Large intestine (tissue), 3 donors: Measurements from ENCODE around the gene ASIC3. TPM values are rescaled to one million over a fixed set of nuclear protein-coding genes. Genes with fewer than 3 reads are reported as not detected.
"Not testable (repeated sequence)": the region's sequence is repeated elsewhere in the genome, so short reads cannot be mapped to it uniquely, and the experiment has no call there.

Experiments
- DNase-seq, 2 donors: peaks; one replicate each; pipeline versions ENCODE4 v3.0.0 to v3.0.0-alpha.2; 2013
- H3K27ac ChIP-seq: one replicate; pipeline ENCODE4 v1.5.1; 2013; ENCODE audit warnings: low read length
- H3K27me3 ChIP-seq: 2 replicates; pipeline ENCODE4 v1.6.1; 2013; ENCODE audit warnings: low read length; ENCODE audit not compliant: control insufficient read depth, insufficient read depth
- H3K36me3 ChIP-seq: 2 replicates; pipeline ENCODE4 v1.6.1; 2013; ENCODE audit warnings: low read length; ENCODE audit not compliant: control insufficient read depth, insufficient read depth
- H3K4me1 ChIP-seq: one replicate; pipeline ENCODE4 v1.6.1; 2013; ENCODE audit warnings: low read length; ENCODE audit not compliant: control insufficient read depth, insufficient read depth
- H3K4me3 ChIP-seq: one replicate; pipeline ENCODE4 v1.5.1; 2013; ENCODE audit warnings: low read length
- H3K9me3 ChIP-seq: one replicate; pipeline ENCODE4 v1.6.1; 2013; ENCODE audit warnings: mild to moderate bottlenecking, low read depth, low read length, moderate library complexity; ENCODE audit not compliant: control insufficient read depth
- WGBS: methylation state at CpG from one replicate; pipeline ENCODE4 v1.1.5; 2013; ENCODE audit warnings: low lambda C conversion rate; ENCODE audit not compliant: insufficient coverage; 5-methylcytosine and 5-hydroxymethylcytosine counted together
- polyA plus RNA-seq: library from polyadenylated mRNA; unstranded; fragments of 120-200 nt; gene quantifications from one replicate; pipeline ENCODE4 v1.2.1, GENCODE V29; 2013

Gene ASIC3
- polyA plus RNA-seq, 1 donor: 6.9 TPM

DNA sequence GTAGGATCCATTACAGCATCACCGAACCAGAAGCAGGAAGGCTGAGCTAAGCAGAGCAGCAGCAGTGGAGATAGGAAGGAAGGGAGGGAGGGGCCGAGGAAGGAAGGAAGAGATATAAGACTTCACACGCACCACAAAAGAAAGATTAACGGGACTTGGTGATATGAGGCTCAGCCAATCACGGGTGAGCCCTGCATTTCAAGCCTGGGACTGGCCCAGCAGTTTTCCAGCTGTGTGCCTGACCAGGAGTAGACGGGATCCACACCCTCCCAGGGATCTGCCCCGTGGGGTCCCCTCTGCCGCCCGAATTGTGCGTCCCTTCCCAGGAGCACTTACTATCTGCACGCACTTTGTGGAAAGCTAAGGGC lies 40.2 kb upstream of the ASIC3 start:
- H3K36me3 ChIP-seq: no peaks in the 10 kb centered on the region
- WGBS: no CpG with 5 or more reads among the region's 11 CpGs
- peak overlapping the region; percentile 34 for H3K4me3 ChIP-seq
- H3K9me3 ChIP-seq: peaks cover 6% of the 10 kb centered on the region
- H3K27me3 ChIP-seq: no peaks in the 10 kb centered on the region
- peaks cover 38% of the 10 kb centered on the region for H3K4me1 ChIP-seq
- no peak overlapping the region for H3K27ac ChIP-seq
- no peak for DNase-seq

DNA sequence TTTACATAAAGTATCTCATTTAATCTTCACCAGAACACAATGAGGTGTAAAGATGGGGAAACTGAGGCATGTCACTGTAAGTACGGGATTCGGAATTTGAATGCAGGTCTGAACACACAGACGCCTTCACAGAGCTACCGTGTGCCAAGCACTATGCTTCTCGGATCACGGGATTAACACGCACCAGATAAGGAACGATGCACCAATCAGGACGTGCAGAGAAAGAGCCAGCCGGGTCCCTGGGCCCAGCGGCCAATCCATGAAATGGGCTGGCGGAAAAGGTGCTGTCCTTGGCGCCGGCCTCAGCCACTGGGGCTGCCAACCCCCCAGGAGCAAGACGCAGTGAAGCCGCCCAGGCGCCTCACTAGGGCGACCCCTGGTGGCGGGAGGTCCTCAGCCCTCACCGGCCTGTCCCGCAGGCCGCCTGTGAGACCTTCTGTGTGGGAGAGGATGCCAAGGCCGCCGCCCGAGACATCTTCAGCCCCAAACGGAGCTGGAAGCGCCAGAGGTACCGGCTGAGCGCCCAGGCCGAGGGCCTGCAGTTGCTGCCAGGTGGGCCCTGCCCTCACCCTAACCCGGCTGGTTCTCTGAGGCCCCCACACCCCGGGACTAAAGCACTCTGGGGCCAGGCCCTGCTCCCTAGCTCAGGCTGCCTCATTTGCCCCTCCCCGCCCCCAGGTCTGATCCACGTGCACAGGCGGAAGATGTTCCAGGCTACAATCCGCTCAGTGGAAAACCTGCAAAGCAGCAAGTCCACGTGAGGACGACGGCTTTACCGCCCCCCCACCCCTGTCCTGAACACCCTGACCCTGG lies 39.6 kb upstream of the ASIC3 start:
- peak; percentile 57 to 58 for DNase-seq
- peaks cover 6% of the 10 kb centered on the region for H3K9me3 ChIP-seq
- H3K4me1 ChIP-seq: peaks cover 43% of the 10 kb centered on the region
- no peaks in the 10 kb centered on the region for H3K27me3 ChIP-seq
- WGBS: no CpG with 5 or more reads among the region's 40 CpGs
- H3K27ac ChIP-seq: no peak overlapping the region
- peak overlapping the region; percentile 34 for H3K4me3 ChIP-seq
- H3K36me3 ChIP-seq: no peaks in the 10 kb centered on the region

GRCh38 chr7:151009327-151010036 lies 38.8 kb upstream of the ASIC3 start:
- no peaks in the 10 kb centered on the region for H3K36me3 ChIP-seq
- H3K27me3 ChIP-seq: no peaks in the 10 kb centered on the region
- no peak for DNase-seq
- H3K4me3 ChIP-seq: no peak overlapping the region
- H3K9me3 ChIP-seq: peaks cover 6% of the 10 kb centered on the region
- H3K27ac ChIP-seq: no peak overlapping the region
- H3K4me1 ChIP-seq: peaks cover 49% of the 10 kb centered on the region
- no CpG with 5 or more reads among the region's 22 CpGs for WGBS

- Histone ChIP-seq H3K36me3 (no peaks in the 10 kb centered on the region), H3K27ac (peak overlapping the region; percentile 43), H3K4me3 (peak overlapping the region; percentile 28), H3K9me3 (peaks cover 6% of the 10 kb centered on the region), H3K27me3 (no peaks in the 10 kb centered on the region), H3K4me1 (peaks cover 49% of the 10 kb centered on the region)
- peak in 1 of 2 donors; percentile 33 for DNase-seq
- WGBS: no CpG with 5 or more reads among the region's 7 CpGs
Measured at GRCh38 chr7:151010037-151010306, 38.4 kb upstream of the ASIC3 start.

- peak overlapping the region; percentile 43 for H3K27ac ChIP-seq
- H3K9me3 ChIP-seq: peaks cover 6% of the 10 kb centered on the region
- peak overlapping the region; percentile 28 for H3K4me3 ChIP-seq
- WGBS: no CpG with 5 or more reads among the region's 18 CpGs
- peaks cover 49% of the 10 kb centered on the region for H3K4me1 ChIP-seq
- DNase-seq: peak; percentile 57 to 79
- H3K27me3 ChIP-seq: no peaks in the 10 kb centered on the region
- no peaks in the 10 kb centered on the region for H3K36me3 ChIP-seq
Measured at GRCh38 chr7:151010307-151011096, 37.8 kb upstream of the ASIC3 start.

DNA sequence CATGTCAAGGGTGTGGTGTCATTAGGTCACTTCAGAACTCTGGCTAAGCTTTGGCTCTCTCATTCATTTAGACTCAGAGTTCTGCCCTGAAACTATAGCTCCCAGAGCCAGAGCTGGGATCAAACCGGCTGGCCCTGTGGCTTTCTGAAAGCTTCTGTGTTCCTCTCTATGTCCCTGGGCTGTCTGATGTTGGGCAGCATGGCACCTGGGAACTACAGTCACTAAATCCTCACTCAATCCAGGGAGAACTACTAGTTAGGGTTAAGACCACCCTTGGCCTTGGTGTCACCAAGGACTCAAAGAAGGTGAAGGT lies 37.3 kb upstream of the ASIC3 start:
- H3K27ac ChIP-seq: peak overlapping the region; percentile 43
- no peak for DNase-seq
- H3K27me3 ChIP-seq: no peaks in the 10 kb centered on the region
- no peaks in the 10 kb centered on the region for H3K36me3 ChIP-seq
- peaks cover 6% of the 10 kb centered on the region for H3K9me3 ChIP-seq
- WGBS: no CpG with 5 or more reads among the region's 1 CpG
- H3K4me1 ChIP-seq: peaks cover 49% of the 10 kb centered on the region
- peak overlapping the region; percentile 28 for H3K4me3 ChIP-seq

DNA sequence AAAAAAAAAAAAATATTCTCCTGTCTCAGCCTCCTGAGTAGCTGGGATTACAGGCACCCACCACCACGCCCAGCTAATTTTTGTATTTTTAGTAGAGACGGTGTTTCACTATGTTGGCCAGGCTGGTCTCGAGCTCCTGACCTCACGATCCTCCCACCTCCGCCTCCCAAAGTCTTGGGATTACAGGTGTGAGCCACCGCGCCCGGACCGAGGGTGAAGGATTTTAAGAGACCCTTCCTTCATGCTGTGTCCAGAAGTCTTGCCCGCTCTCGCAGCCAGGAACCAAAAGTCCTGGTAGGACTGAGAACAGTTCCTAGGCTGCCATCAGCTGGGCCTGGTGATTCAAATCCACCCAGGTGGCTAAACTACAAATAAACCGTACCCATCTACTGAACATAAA lies 36.7 kb upstream of the ASIC3 start:
- DNase-seq, H3K4me3 ChIP-seq, H3K27me3 ChIP-seq, H3K36me3 ChIP-seq, H3K9me3 ChIP-seq: not testable (repeated sequence)
- Histone ChIP-seq H3K27ac (peak overlapping the region; percentile 70), H3K4me1 (peaks cover 49% of the 10 kb centered on the region)
- WGBS: no CpG with 5 or more reads among the region's 12 CpGs

GRCh38 chr7:151012031-151012692 lies 36.2 kb upstream of the ASIC3 start:
- Histone ChIP-seq H3K4me1 (peaks cover 49% of the 10 kb centered on the region), H3K36me3 (no peaks in the 10 kb centered on the region), H3K27me3 (peaks cover 5% of the 10 kb centered on the region), H3K4me3 (no peak overlapping the region), H3K9me3 (peaks cover 4% of the 10 kb centered on the region), H3K27ac (peak overlapping the region; percentile 70)
- peak; percentile 90 to 96 for DNase-seq
- no CpG with 5 or more reads among the region's 6 CpGs for WGBS

DNA sequence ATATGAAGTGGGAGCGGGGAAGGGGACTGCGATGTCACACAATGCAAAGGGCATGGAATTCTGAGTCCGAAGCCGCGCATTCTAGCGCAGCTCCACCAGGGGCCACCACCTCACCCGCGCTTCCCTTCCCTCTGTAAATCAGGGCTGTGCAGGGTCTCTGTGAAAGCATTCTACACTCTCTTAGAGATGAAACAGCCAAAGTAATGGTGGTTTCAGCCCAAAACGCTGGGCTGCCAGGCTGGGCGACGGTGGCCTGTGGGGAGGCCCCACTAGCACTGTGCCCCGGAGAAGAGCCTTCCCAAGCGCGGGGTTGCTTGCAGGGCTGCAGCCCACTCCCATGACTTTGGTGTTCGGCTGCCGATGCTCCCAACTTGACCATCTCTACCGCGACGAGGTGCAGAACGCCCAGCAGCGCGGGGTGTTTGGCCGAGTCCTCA lies 35.4 kb upstream of the ASIC3 start:
- H3K36me3 ChIP-seq: no peaks in the 10 kb centered on the region
- H3K4me3 ChIP-seq: peak overlapping the region; percentile 15
- H3K27me3 ChIP-seq: peaks cover 12% of the 10 kb centered on the region
- H3K9me3 ChIP-seq: peaks cover 4% of the 10 kb centered on the region
- peak overlapping the region; percentile 70 for H3K27ac ChIP-seq
- peak; percentile 44 to 67 for DNase-seq
- peaks cover 51% of the 10 kb centered on the region for H3K4me1 ChIP-seq
- no CpG with 5 or more reads among the region's 23 CpGs for WGBS

GRCh38 chr7:151013356-151013732 lies 35.0 kb upstream of the ASIC3 start:
- Histone ChIP-seq H3K9me3 (peaks cover 7% of the 10 kb centered on the region), H3K36me3 (no peaks in the 10 kb centered on the region), H3K27ac (peak overlapping the region; percentile 70), H3K27me3 (peaks cover 16% of the 10 kb centered on the region), H3K4me1 (peaks cover 51% of the 10 kb centered on the region), H3K4me3 (peak overlapping the region; percentile 15)
- DNase-seq: no peak
- no CpG with 5 or more reads among the region's 26 CpGs for WGBS
